ENCODE measurements around the gene GNG12.
"Not testable (repeated sequence)": the region's sequence is repeated elsewhere in the genome, so short reads cannot be mapped to it uniquely, and the experiment has no call there.

Gene GNG12

GRCh38 chr1:67675800-67676199 lies 157.5 kb downstream of the GNG12 start:
- DNase-seq = peak; percentile 58

- DNase-seq = peak; percentile 57
Measured at GRCh38 chr1:67674260-67675011, 158.8 kb downstream of the GNG12 start.

GRCh38 chr1:67673468-67674201 lies 159.6 kb downstream of the GNG12 start:
- DNase-seq = no peak

- no peak for DNase-seq
Measured at GRCh38 chr1:67672260-67672803, 160.9 kb downstream of the GNG12 start.

- no peak for DNase-seq
Measured at GRCh38 chr1:67668660-67669059, 164.6 kb downstream of the GNG12 start.

GRCh38 chr1:67666636-67667035 lies 166.6 kb downstream of the GNG12 start:
- DNase-seq = no peak

- DNase-seq = not testable (repeated sequence)
Measured at GRCh38 chr1:67665307-67665706, 168.0 kb downstream of the GNG12 start.

- no peak for DNase-seq
Measured at GRCh38 chr1:67664048-67664447, 169.2 kb downstream of the GNG12 start.

- DNase-seq = no peak
Measured at GRCh38 chr1:67662884-67663283, 170.4 kb downstream of the GNG12 start.

GRCh38 chr1:67659229-67659628 lies 174.0 kb downstream of the GNG12 start:
- DNase-seq = peak; percentile 32

- not testable (repeated sequence) for DNase-seq
Measured at GRCh38 chr1:67657152-67657551, 176.1 kb downstream of the GNG12 start.

GRCh38 chr1:67655581-67655980 lies 177.7 kb downstream of the GNG12 start:
- no peak for DNase-seq

- no peak for DNase-seq
Measured at GRCh38 chr1:67653304-67653703, 180.0 kb downstream of the GNG12 start.

- DNase-seq = peak; percentile 87
Measured at GRCh38 chr1:67652800-67653199, 180.5 kb downstream of the GNG12 start.

Measured in RPMI8226 (cell line).